ENCODE data around the gene BTBD9.

BTBD9 gene

DNA sequence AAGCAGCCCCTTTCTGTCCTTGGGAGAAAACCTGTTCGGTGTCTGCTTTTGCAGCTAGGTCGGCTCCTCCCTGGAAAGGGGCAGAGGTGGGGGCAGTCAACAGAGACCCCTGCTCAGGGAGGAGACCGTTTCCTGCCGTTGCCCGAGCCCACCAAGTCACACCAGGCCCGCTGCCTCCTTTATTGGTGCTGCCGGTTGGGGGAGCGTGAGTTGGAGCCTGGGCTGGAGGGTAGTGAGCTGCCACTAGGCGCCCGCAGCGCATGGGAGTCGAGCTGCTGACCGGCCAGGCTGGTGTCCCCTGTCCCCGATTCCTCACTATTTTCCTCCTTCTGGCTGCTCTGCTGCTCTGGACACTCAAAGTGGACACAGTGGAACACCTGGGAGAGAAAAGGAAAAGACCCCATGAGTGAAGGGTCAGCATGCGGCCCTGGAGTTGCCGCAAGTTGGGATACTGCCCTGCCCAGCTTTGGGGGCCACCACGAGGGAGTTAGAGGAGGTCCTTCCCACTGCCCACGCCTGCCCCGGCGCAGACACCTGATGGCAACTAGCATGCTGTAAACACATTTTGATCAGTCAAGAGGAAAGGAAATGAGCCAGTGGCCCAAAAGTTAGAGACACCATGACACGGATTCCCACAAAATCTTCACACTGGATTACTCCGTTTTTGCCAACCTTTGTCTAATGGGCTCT is 464.8 kb downstream of the BTBD9 start:
- DNase-seq (ENCODE audit: low spot score), result no peak

DNA sequence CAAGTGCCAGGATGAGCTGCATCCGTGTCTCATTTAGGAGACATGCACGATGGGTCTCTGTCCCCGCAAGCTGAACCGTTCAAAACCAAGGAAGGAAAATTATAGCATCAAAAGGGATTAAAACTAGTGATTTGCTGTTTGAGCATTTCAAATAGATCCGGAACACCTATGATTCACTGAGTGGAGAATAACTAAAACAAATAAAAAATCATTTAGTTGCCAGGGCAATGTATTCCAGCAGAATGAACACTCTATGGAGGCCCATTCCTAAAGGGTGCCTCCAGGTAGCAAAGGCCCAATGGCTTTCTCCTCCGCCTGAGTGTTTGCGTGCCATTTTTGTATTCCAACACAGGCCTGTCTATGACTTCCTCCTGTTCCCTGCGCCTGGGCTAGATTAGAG is 465.4 kb downstream of the BTBD9 start:
- no peak for DNase-seq (ENCODE audit: low spot score)

DNA sequence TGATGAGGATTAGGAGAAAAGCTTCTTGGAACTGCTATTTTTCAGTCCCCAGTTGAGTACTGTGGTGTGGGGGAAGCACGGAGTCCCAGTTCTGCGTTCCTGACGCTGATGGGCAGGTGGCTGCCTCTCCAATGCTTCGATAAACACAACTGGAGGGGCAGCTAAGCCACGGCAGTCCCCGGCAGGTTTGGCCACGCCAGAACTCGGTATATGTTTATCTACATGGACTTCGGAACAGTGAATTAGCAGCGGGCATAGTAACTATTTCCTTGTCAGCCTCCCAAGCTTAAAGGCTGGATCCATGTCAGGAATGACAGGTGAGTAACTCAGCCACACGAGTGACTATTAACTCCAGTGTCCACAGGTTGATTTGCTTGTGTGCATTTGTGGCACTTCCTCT is 465.8 kb downstream of the BTBD9 start:
- no peak for DNase-seq (ENCODE audit: low spot score)

DNA sequence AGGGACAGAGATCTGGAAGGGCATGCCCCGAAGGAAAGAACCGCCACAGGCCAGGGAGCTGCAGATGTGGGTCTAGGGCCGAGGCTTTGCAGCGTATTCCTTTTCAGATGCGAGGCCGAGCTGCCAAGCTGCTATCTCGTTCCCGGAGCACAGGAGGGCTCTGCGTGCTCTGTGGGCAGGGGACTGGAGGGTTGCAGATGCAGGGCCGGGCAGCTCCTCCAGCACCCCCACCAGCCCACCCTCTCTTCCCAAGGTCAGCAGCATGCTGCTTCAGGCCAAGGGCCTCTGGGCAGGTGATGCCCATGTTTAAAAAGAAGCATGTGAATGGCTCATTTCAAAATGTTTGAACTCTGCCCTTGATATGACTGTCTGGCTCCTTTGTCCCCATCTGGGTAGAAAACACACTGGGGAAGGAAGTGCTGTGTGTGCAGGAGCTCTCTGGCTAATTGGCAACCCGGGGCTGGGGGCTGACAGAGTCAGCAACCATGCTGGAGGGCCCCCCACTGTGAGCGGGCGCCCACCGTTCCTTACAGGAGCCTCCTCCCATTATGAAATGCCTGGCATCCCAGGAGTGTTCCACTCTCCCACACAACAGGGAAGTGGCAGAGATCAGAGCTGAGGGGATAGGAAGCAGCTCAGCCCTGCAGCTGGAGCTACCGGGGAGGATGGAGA is 466.9 kb downstream of the BTBD9 start:
- no peak for DNase-seq (ENCODE audit: low spot score)

DNA sequence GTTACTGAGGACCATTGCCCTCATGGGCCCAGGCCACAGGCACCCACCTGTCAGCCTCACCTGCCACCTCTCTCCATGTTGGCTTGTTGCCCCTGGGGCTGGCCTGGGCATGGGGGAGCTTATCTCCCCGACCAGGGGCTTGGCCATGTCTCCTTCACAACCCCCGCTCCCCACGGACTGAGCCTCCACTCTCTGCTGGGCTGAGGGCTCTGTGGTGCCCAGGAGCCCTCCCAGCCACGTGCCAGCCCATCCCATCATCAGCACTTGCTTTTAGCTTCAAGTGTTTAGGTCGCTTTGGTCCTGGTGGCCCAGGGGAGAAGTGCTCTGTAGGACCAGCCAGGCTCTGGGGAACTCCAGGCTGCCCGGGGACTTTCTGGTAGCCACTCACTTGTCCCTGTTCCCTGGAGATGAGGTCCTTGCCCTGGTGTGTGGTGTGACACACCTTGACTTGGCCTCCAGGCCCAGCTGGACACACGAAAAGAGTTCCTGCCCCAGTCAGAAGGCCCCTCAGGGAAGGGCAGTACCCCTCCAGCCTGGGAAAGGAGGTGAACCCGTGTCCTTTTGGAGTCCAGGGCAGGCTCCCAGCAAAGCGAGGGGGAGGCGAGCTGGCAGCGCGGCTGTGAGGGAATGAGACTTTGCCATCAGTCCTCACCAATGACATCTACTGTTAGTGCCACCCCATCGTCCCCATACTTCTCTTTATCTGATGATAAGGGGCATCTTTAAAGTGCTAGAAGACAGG is 467.6 kb downstream of the BTBD9 start:
- no peak for DNase-seq (ENCODE audit: low spot score)

DNA sequence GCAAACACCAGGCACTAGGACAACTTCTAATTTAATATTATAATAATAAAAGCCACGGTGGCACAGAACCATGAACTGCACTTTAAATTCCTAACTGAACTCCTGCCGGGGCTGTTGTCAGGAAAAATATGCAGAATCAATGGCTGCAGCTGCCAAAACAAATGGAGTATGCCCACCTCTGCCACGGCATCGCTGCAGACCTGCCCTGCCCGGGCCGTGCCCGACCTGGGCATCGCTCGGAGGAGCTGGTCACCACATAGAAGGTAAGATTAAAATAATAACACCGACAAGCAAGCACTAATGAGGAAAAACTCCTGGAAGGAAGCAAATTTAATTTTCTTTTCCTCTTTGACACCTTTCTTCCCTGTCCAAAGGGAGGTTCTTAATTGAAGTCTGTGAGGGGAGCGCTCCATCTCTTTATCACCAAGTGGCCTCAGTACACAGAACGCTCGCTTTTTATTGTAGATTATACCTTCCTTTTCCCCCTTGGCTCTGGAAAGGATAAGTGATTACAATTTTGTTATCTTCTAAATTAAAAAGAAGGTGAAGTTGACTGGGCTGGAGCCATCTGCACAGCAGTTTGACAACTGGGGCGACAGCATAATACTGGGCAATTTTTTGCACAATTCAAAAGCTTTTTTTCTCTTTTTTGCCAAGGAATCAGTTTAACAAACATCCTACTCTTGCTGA is 468.9 kb downstream of the BTBD9 start:
- no peak for DNase-seq (ENCODE audit: low spot score)

DNA sequence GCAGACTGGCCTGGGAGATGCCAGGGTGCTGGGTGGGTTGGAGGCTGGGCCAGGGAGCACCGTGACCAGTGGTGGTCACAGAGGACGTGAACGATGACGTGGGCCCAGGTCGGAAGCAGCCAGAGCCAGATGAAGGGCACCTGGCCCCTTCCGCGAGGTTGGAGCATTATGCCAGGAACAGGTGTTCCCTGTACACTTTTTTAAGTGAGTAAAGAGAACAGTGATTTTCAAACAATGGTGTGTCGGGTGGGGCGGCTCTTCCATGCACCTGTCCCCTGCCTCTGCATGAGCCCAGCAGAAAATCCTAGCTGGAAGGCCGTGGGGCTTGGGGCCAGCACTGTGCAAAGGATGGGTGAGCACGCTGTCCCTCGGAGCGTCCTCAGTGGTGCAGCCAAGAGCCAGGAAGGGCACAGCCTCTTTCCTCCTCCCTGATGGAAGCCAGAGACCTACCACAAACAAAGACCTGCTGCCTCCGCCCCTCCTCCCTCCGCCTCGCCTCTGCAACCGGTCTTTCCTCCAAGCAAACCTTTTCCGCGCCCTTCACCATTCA is 469.7 kb downstream of the BTBD9 start:
- DNase-seq (ENCODE audit: low spot score), result no peak

DNA sequence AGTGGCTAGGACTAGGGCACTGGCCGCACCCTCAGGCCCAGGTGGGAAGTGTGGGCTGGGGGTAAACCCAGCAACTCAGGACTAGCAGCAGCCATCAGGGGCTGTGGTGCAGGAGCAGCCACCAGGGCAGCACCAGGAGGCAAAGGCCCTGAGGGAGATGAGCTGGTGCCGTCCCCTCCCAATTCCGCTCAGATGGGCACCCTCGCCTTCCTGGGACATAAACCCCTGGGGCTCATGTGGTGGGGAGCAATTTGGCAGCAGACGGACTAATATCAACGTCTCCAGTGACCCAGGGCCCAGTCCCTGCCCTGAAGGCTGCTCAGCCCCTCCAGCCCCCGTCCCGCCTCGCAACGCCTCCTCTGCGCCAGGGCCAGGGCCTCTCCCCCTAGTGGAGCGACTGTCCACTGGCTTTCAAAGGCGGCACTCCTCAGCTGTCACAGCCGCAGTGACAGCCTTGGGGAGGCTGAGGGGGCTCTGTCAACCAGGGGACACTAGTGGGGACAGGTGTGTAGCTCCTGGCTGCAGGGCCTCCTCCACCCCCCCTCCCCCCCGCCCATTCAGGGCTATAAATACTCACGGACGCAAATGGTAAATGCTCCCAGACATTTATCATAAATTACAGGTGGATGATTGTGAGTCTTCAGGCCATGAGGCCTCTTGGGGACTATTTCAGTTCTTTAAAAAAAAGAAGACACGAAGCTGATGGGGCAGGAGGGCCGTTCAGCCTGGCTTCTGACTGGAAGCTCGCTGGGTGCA is 470.3 kb downstream of the BTBD9 start:
- no peak for DNase-seq (ENCODE audit: low spot score)

DNA sequence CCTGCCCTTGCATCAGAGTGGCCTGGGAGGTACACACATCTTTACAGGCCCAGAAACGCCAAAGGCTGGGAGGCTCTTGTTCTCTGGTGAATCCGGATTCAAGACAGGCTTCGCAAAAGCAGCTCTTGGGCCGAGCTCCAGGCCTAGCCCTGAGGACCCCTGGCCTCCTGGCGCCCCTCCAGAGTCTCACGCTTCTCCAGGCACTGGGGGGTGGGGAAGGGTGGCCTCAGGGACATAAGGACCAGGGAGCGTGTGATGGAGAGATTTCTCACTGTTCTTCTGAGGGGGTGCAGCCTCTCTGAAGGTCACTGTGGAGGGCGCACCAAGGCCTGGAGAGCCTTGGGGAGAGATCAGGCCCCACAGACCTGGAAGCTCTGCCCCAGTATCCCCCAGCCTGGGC is 471.0 kb downstream of the BTBD9 start:
- no peak for DNase-seq (ENCODE audit: low spot score)

DNA sequence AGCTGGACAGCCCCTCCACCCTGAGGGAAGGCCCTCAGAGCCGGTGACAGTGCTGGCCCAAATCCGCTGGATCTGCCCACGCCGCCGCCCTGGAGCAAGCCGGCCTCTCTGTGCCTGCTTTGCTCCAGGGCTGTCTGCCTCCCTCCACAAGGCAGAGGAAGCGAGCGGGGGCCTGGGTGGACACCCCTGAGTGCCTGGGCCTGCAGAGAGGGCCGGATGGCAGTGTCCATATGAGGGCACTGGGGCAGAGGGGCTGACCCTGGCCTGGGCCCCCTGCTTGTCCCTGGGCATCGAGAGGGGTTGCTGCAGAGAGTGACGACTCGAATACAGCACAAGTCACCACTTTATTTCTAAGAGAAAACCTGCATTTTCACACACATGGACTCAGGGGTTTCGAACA is 471.6 kb downstream of the BTBD9 start:
- DNase-seq (ENCODE audit: low spot score), result no peak

DNA sequence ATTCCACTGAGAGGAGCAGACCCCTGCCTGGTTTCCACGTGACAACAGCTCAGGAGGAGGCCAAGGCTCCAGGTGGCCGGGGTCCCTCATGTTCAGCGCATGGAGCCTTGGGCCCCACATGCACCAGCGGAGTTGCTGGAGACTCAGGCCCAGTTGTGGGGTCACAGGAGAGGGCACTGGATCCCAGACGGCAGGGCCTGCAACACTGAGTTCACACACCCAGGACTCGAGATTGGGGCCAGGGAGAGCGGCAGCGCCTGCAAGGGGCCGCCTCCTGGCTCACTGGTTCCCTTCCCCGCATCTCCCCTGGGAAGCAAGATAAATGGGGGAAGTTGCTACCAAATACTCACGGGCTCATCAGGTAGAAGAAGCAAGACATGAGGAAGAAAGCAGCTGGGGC is 472.1 kb downstream of the BTBD9 start:
- no peak for DNase-seq (ENCODE audit: low spot score)

DNA sequence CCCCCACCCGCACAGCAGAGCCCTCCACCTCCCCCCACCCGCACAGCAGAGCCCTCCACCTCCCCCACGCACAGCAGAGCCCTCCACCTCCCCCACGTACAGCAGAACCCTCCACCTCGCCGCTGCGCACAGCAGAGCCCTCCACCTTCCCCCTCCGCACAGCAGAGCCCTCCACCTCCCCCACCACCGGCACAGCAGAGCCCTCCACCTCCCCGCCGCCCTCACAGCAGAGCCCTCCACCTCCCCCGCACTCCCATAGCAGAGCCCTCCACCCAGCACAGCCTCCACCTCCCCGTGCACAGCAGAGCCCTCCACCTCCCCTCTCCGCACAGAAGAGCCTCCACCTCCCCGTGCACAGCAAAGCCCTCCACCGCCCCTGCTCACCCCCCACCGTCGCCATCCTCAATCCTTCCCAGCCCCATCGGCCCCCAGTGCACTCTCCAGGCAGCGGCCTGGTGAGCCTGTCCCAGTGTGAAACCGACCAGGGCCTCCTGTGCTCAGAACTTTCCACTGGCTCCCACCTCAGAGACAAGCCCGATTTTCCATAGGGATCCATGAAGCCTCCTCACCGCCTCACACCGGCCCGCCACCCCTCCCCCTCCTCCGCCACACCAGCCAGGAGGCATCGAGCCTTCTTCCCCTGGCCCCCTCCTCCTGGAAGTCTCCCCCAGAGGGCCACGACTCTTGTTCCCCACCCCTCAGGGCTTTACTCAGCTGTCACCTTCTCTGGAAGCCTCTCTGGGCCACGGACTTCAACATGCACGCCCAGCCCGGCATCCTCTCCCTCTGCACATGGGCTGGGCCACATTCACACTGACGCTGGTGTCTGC is 473.1 kb downstream of the BTBD9 start:
- DNase-seq (ENCODE audit: low spot score), result no peak

DNA sequence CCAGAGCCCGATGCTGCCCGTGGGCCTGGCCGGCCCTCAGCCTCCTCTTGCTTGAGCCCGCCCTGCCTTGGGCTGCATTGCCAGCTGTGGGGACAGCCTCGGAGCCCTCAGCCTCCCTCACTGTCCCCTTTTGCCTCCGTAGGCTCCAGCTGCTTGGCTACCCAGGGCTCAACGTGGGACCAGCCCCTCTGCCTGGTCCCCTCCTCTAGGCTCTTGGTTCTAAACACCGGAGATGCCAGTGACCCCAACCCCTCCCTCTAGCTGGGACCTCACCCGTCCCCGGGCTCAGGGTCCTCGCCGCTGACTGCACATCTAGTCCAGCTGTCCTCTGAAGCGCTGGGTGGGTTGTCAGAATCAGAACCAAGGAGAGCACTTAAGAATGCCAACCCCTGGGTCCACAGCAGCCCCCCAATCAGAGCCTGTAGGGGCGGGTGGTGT is 475.0 kb downstream of the BTBD9 start:
- no peak for DNase-seq (ENCODE audit: low spot score)

DNA sequence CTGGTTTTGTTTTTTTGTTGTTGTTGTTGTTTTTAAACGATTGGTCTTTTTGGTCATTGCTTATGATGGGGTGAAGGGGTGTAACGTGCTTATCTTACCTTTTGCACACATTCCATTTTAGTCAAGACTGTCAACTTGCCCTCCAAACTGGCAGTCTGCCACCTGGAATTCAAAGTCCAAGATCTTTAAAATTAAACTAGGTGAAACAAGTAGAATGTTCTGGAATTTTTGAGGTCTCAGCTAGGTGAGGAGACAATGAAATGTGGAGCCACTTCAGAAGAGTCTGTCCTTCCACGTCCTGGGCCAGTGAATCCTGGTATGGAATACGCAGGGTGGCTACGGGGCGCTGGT is 475.6 kb downstream of the BTBD9 start:
- no peak for DNase-seq (ENCODE audit: low spot score)

DNA sequence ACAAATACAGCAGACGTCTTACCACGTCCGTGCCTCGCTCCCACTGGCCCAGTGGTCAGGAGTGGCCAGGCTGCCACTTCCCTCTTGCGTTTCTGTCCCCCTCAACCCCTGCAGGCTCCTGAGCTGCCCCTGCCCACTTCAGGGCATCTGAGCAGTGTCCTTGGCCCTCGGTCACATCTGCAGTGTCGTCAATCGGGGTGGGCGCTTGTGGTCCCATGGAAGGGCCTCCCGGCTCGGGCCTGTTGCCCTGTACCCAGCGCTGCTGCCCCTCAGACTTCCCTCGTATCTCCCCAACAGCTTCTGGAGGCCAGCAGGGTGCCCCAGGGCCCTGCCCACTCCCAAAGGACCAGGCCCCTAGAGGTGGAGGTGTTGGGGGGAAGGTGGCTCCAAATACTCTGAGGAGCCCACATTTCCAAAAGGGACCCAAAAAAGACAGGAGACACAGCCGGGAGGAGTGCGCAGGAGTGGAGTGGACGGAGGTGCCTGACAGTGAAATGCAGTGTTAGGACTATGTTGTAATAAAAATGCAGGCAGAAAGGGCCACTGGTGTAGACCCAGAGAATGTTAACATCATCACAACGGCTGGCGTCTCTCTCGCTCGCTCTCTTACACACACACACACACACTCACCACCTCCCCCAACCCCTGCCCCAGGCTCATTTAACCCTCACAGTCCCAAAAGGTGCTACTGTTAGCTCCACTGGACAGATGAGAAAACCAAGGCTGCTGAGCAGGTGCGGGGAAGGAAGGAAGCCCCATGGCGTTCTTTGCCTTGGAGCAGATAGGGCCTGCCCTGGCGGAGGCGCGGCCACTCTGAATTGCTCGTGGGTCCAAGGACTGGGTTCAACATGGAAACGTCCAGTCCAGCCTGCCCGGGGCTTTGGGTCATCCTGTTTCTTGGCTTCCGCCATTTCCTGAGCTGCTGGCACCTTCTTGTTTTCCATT is 476.3 kb downstream of the BTBD9 start:
- no peak for DNase-seq (ENCODE audit: low spot score)

DNA sequence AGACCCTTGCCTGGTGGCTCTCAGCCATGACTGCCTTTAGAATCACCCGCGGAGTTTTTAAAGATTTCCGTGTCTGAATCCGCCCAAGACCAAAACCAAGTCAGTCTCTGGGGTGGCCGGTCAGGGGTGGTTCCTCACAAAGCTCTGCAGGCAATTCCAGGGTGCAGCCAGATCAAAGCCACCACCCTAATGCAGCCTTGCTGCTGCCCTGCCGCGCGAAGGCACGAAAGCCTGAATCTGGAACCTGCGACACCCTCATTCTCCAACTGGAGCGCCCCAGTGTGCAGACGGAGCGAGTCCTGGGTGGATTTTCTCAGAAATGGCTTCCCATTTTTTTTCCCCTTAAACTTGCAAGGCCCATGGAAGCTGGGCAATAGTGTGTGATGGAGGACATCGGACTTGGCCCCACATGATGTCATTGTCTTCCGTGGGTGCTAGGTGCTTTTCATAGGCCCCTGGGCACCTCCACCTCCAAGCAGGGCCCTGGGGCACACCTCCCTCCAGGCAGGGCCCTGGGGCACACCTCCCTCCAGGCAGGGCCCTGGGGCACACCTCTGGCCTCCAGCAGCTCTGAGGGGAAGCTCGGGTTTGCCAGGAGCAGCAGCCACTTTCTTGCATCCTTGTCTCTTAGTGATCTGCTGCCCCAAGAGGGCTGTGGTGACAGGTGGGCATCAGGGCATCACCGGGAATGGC is 477.1 kb downstream of the BTBD9 start:
- DNase-seq (ENCODE audit: low spot score), result no peak

DNA sequence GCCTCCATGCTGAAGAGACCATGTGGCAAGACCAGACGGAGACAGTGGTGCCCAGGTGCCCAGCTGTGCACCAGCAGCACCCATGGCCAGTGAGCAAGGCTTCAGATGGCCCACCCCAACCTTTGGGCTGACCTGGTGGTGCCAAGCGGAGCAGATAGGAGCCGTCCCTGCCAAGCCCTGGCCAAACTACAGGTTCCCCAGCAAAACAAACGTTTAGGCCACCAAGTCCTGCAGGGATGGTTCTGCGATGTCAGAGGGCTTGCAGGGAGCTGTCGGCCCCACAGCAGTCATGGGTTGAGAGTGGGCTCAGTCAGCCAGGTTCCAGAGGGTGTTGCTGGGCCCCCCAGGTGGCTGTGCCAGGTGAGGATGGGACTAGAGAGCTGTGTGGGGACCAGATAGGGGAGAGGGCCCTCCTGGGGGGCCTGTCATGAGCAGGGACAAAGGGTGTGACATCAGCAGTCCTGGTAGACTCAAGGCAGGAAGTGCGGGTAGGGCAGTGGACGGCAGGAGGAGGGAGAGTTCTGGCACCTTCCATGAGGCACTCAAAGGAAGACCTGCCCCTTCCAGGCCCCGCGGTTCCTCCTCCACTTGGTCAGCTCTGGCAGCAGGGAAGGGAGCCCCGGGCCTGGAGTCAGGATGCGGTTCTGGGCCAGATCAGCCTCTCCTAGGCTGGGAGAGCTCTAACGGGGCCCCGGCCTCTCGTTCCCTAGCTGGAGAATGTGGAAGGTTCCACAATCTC is 477.8 kb downstream of the BTBD9 start:
- DNase-seq (ENCODE audit: low spot score), result no peak

DNA sequence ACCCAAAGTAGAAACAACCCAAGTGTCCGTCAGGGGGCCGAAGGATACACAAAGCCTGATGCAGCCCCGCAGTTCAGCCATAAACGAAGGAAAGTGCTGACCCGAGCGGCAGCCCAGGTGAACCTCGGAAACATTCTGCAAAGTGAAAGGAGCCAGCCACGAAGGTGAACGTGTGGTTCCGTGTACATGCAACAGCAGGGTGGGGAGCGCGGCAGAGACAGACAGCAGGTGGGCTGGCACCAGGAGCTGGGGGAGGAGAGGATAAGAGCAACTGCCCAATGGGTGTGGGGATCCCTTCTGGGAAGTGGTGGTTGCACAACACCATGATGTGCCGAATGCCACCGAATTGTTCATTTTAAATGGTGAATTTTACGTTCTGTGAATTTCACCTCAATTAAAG is 478.4 kb downstream of the BTBD9 start:
- no peak for DNase-seq (ENCODE audit: low spot score)

Measured in kidney tubule cell (primary cell).